Activated naive CD8-positive, alpha-beta T cell treated with anti-CD3 and anti-CD28 coated beads for 36 hours (primary cell): Measurements from ENCODE around the gene ZNF480. TPM values are rescaled to one million over a fixed set of nuclear protein-coding genes. Genes with fewer than 3 reads are reported as not detected.
"Not testable (repeated sequence)": the region's sequence is repeated elsewhere in the genome, so short reads cannot be mapped to it uniquely, and the experiment has no call there.

Experiments used
- DNase-seq: peaks from one replicate; pipeline ENCODE4 v3.0.0; 2021
- H3K27ac Mint-ChIP-seq: one replicate; pipeline ENCODE4 v1.8.0; 2022; ENCODE audit warnings: mild to moderate bottlenecking, moderate library complexity, mixed read lengths
- H3K27me3 Mint-ChIP-seq: one replicate; pipeline ENCODE4 v1.8.0; 2022; ENCODE audit warnings: mild to moderate bottlenecking, mixed read lengths
- H3K36me3 Mint-ChIP-seq: one replicate; pipeline ENCODE4 v1.8.0; 2021; ENCODE audit warnings: mild to moderate bottlenecking, mixed read lengths
- H3K4me1 Mint-ChIP-seq: one replicate; pipeline ENCODE4 v1.8.0; 2021; ENCODE audit warnings: mixed read lengths
- H3K4me3 Mint-ChIP-seq: one replicate; pipeline ENCODE4 v1.8.0; 2022; ENCODE audit warnings: mild to moderate bottlenecking, moderate library complexity, mixed read lengths
- H3K9me3 Mint-ChIP-seq: one replicate; pipeline ENCODE4 v1.8.0; 2022; ENCODE audit warnings: mixed read lengths
- total RNA-seq, 2 experiments: library from RNA; stranded (reverse); gene quantifications; one replicate each; pipeline ENCODE4 v1.2.3, GENCODE V29; 2021

The ZNF480 gene
- total RNA-seq, 2 experiments from 2014 or later, result 5.7 to 6.4 TPM

DNA sequence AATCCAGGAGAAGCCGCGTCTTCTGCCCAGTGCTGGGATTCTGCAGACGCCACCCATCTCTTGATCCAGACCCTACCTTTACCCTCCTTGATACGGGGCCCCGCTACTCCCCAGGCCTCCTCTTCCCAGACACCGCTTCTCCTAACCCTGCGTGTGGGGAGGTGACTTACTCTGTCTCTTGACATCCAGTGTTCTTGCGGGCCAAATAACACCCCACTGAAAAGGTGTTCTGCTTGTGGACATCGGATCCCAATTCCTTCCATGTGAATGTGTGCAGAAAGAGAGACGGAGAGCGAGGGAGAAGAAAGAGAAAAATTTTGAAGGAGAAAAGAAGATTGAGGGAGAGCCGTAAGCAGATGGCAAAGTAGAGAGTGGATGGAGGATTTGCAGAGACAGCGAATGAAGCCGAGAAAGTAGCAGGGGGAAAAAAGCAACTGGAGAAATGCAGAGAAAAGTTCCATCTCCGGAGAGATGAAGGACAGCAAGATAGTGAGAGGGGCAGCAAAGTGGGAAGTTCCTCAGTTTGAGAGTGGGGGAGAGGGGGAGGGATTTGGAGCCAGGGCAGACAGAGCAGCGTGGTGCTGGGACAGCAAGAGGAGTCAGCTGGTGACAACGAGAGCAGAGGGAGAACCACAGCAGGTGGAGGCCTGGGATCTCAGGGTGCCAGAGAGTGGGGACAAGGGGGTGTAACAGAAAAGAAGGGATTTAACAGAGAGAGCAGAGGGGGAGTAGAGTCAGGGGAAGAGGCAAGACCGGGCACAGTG lies 814 bp downstream of the ZNF480 start:
- DNase-seq, result no peak
- peaks cover 17% of the 10 kb centered on the region for H3K4me1 Mint-ChIP-seq
- peaks cover 54% of the 10 kb centered on the region for H3K9me3 Mint-ChIP-seq
- peak overlapping the region; percentile 86 for H3K4me3 Mint-ChIP-seq
- no peaks in the 10 kb centered on the region for H3K27me3 Mint-ChIP-seq
- H3K27ac Mint-ChIP-seq, result peak overlapping the region; percentile 92
- peaks cover 80% of the 10 kb centered on the region for H3K36me3 Mint-ChIP-seq

DNA sequence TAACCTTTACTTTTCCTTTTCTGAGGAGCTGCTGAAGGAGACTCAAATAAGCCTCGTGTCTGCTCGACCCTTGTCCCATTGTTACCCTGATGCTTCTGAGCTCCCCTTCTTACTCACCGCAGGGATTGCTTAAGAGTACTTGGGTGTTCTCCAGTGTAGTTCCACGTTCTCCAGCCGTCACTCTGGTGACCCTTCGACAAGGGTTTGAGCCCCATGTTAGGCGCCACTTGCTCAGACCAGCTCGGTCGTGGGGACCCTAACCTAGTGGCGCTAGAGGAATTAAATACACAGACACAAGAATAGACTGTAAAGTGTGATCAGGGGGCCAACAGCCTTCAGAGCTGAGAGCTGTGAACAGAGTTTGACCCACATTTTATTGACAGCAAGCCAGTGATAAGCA lies 10.3 kb downstream of the ZNF480 start:
- peaks cover 87% of the 10 kb centered on the region for H3K36me3 Mint-ChIP-seq
- no peaks in the 10 kb centered on the region for H3K27me3 Mint-ChIP-seq
- no peaks in the 10 kb centered on the region for H3K4me1 Mint-ChIP-seq
- H3K4me3 Mint-ChIP-seq, result no peak overlapping the region
- no peak for DNase-seq
- no peak overlapping the region for H3K27ac Mint-ChIP-seq
- peaks cover 53% of the 10 kb centered on the region for H3K9me3 Mint-ChIP-seq

DNA sequence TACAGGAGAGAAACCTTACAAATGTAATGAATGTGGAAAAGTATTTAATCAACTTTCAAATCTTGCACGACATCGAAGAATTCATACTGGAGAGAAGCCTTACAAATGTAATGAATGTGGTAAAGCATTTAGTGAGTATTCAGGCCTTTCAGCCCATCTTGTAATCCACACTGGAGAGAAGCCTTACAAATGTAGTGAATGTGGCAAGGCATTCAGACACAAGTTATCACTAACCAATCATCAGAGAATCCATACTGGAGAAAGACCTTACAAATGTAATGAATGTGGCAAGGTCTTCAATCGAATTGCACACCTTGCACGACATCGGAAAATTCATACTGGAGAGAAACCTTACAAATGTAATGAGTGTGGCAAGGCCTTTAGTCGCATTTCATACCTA lies 25.5 kb downstream of the ZNF480 start:
- no peaks in the 10 kb centered on the region for H3K27me3 Mint-ChIP-seq
- H3K4me1 Mint-ChIP-seq, result no peaks in the 10 kb centered on the region
- H3K4me3 Mint-ChIP-seq, result no peak overlapping the region
- peaks cover 74% of the 10 kb centered on the region for H3K36me3 Mint-ChIP-seq
- H3K9me3 Mint-ChIP-seq, result peaks cover 80% of the 10 kb centered on the region
- no peak for DNase-seq
- no peak overlapping the region for H3K27ac Mint-ChIP-seq

DNA sequence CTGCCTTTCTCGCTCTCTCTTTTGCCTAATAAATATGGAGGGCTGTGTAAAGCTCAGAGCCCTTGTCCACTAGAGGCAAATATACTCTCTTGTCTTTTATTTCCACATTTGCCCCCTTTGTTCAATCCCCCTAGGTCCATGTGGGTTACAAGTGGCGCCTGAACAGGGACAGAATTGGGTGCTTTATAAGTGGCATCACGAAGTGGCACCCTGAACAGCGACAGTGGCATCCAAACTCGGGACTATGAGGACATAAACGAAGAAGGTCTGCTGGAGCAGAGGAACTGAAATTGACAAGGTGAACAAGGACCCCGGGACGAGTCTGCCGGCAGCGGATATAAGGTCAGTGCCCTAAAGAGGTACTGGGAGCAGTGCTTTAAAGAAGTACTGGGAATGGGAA lies 34.8 kb downstream of the ZNF480 start:
- Mint-ChIP-seq H3K27ac (no peak overlapping the region), H3K9me3 (peaks cover 41% of the 10 kb centered on the region), H3K4me3 (no peak overlapping the region)

DNA sequence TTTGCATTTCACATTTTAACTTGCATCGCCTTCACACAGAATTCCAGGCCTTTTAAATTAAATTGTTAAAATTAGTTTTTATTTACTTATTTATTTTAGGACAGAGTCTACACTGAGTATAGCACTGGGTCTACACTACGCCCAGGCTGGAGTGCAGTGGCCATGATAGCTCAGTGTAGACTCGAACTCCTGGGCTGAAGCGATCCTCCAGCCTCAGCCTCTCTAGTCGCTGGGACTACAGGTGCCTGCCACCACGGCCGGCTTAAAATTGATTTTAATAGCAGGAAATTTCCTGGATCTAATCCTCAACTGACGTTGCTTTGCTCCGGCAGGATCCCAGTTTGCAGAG lies 38.8 kb downstream of the ZNF480 start:
- H3K4me1 Mint-ChIP-seq, result peaks cover 5% of the 10 kb centered on the region
- H3K4me3 Mint-ChIP-seq, result peak overlapping the region; percentile 88
- H3K27me3 Mint-ChIP-seq, result no peaks in the 10 kb centered on the region
- peak overlapping the region; percentile 97 for H3K27ac Mint-ChIP-seq
- H3K36me3 Mint-ChIP-seq, result peaks cover 45% of the 10 kb centered on the region
- peaks cover 28% of the 10 kb centered on the region for H3K9me3 Mint-ChIP-seq
- no peak for DNase-seq

More for the DNA sequence above, 34.8 kb downstream of the ZNF480 start:
- H3K36me3 Mint-ChIP-seq, result peaks cover 25% of the 10 kb centered on the region
- H3K4me1 Mint-ChIP-seq, result peaks cover 4% of the 10 kb centered on the region
- H3K27me3 Mint-ChIP-seq, result no peaks in the 10 kb centered on the region
- no peak for DNase-seq

DNA sequence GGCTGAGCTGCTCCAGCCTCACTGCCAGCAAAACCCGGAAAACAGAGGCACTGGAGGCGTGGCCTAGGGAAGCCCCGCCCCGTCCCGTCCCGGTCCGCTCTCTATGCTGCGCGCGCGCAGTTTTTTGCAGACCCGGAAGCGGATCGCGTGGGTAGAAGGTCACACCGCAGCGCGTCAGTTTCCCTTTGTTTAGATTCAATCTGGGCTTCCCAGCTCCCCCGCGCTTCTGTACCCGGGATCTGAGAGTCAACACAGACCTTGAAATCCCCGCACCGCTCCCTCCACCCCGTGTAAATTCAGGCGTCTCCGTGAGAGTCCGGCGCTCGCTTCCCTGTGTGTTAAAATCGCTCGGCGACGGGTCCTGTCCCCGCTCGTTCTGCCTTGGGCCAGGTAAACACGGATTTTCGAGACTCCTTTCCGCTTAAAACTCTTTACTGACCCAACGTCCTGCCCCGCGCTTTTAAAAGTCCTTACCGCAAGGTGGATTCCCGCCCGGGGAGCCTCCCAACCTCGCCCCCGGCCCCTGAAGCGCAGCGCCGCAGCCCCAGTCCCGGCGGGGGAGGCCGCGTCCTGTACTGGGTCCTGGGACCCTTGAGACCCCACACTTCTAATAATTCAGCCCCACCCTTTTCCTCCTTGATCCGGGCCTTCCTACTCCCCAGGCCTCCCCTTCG lies 39.3 kb downstream of the ZNF480 start, which contains the start of gene ZNF610:
TSS of gene ZNF610 (plus strand) at position 127 of the 674 bp plus-strand sequence. CDS start 12,930 bp downstream, outside the sequence.
- H3K4me1 Mint-ChIP-seq, result peaks cover 5% of the 10 kb centered on the region
- H3K4me3 Mint-ChIP-seq, result peak within 1 kb of the TSS; percentile 88
- H3K27ac Mint-ChIP-seq, result peak within 1 kb of the TSS; percentile 97
- peaks cover 24% of the 10 kb centered on the region for H3K9me3 Mint-ChIP-seq
- H3K36me3 Mint-ChIP-seq, result peaks cover 40% of the 10 kb centered on the region
- DNase-seq, result peak; percentile 91
- no peaks in the 10 kb centered on the region for H3K27me3 Mint-ChIP-seq

DNA sequence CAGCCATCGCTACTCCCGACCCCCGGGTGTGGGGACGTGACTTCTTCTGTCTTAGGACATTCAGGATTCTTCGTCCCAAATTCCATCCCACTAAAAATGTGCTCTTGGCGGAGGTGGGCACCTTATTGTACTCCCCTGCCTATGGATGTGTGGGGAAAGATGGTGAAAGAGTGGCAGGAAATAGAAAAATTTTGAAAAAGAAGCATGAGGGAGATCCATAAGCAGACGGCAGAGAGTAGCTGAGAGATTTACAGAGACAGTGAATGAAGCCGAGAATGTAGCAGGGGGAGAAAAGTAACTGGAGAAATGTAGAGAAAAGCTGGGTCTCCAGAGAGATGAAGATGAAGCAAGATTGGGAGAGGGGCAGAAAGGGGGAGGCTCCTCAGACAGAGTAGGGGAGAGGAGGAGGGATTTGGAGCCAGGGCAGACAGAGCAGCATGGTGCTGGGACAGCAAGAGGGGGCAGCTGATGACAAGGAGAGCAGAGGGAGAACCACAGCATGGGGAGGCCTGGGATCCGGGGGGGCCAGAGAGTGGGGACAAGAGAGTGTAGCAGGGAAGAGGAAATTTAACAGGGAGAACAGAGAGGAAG lies 39.9 kb downstream of the ZNF480 start:
- H3K27ac Mint-ChIP-seq, result peak overlapping the region; percentile 97
- DNase-seq, result no peak
- H3K36me3 Mint-ChIP-seq, result peaks cover 38% of the 10 kb centered on the region
- peaks cover 20% of the 10 kb centered on the region for H3K9me3 Mint-ChIP-seq
- H3K4me3 Mint-ChIP-seq, result peak overlapping the region; percentile 88
- no peaks in the 10 kb centered on the region for H3K27me3 Mint-ChIP-seq
- H3K4me1 Mint-ChIP-seq, result peaks cover 5% of the 10 kb centered on the region

DNA sequence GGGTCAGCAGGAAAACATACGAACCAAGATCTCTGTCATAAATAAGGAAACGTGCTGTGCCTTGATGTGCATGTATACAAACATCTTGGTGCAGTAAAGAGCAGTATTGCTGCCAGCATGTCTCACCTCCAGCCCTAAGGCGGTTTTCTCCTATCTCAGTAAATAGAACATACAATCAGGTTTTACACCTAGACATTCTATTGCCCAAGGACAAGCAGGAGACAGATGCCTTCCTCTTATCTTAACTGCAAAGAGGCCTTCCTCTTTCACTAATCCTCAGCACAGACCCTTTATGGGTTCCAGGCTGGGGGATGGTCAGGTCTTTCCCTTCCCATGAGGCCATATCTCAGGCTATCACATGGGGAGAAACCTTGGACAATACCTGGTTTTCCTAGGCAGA lies 42.1 kb downstream of the ZNF480 start:
- not testable (repeated sequence) for H3K9me3 Mint-ChIP-seq, H3K4me3 Mint-ChIP-seq, H3K27ac Mint-ChIP-seq, H3K27me3 Mint-ChIP-seq, H3K4me1 Mint-ChIP-seq, DNase-seq
- H3K36me3 Mint-ChIP-seq, result peaks cover 35% of the 10 kb centered on the region

DNA sequence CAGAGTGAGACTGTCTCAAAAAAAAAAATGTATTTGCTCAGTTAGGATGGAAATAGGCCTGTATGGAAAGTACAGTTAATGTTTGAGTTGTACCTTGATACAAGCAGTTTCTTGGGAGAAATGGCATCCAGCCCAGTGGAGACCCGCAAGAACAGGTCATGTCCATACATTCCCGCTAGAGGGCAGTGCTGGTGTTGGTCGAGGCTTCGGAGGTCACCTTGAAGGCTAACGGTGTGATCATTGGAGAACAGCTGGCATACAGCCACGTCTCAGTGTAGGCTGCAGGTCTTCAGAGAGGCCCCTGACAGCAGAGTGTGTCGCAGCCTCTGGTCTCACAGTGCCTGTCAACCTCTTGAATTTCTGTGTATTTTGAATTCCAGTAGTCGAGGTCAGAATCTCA lies 46.6 kb downstream of the ZNF480 start:
- peak; percentile 41 for DNase-seq
- Mint-ChIP-seq H3K27me3 (no peaks in the 10 kb centered on the region), H3K9me3 (peaks cover 2% of the 10 kb centered on the region), H3K4me3 (no peak overlapping the region), H3K4me1 (no peaks in the 10 kb centered on the region), H3K36me3 (peaks cover 25% of the 10 kb centered on the region), H3K27ac (no peak overlapping the region)

DNA sequence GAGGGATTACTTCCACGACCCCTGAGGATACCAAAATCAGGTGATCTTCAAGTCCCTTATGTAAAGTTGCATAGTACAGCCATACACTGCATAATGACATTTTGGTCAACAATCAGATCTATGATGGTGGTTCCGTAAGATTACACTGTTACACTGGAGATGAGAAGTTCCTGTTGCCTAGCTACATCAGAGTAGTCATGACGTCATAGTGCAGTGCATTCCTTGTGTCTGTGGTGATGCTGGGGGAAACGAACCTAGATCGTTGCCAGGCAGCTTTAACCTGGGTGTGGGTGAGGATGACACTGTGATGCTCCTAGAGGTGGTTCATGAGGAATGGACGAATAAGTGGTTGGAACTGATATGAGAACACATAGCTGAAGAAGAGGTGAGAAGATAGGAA lies 48.2 kb downstream of the ZNF480 start:
- H3K4me3 Mint-ChIP-seq, result no peak overlapping the region
- H3K27me3 Mint-ChIP-seq, result no peaks in the 10 kb centered on the region
- no peaks in the 10 kb centered on the region for H3K4me1 Mint-ChIP-seq
- H3K9me3 Mint-ChIP-seq, result peaks cover 5% of the 10 kb centered on the region
- no peak overlapping the region for H3K27ac Mint-ChIP-seq
- DNase-seq, result no peak
- peaks cover 30% of the 10 kb centered on the region for H3K36me3 Mint-ChIP-seq

DNA sequence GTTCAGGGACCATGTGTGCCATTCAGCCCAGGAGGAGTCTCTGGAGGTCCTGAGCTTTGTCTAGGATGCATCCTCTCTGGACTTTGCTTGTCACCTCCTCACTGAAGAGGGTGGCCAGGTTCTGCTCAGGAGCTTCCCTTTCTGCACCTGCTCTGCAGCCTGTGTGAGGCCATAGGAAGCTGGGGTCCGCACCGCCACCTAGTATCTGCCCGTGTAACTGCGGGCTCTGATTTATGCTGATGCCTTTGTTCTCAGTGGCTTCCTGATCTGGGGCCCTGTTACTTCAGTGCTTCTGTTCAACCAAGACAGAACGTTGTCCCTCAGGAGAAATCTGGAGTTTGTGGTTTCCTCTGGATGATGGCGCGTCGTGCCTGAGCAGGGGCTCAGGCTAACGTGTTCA lies 54.5 kb downstream of the ZNF480 start:
- no peak overlapping the region for H3K4me3 Mint-ChIP-seq
- peaks cover 71% of the 10 kb centered on the region for H3K36me3 Mint-ChIP-seq
- H3K4me1 Mint-ChIP-seq, result no peaks in the 10 kb centered on the region
- peak; percentile 3 for DNase-seq
- no peaks in the 10 kb centered on the region for H3K27me3 Mint-ChIP-seq
- H3K9me3 Mint-ChIP-seq, result peaks cover 35% of the 10 kb centered on the region
- no peak overlapping the region for H3K27ac Mint-ChIP-seq

DNA sequence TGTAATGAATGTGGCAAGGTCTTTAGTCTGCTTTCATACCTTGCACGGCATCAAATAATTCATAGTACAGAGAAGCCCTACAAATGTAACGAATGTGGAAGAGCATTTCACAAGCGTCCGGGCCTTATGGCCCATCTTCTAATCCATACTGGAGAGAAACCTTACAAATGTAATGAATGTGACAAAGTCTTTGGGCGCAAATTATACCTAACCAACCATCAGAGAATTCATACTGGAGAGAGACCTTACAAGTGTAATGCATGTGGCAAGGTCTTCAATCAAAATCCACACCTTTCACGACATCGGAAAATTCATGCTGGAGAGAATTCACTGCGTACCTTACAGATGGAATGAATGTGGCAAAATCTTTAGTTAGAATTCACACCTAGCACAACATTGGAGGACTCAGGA lies 69.5 kb downstream of the ZNF480 start:
- H3K27ac Mint-ChIP-seq, result no peak overlapping the region
- H3K9me3 Mint-ChIP-seq, result peaks cover 57% of the 10 kb centered on the region
- H3K4me3 Mint-ChIP-seq, result no peak overlapping the region
- H3K4me1 Mint-ChIP-seq, result peaks cover 9% of the 10 kb centered on the region
- DNase-seq, result no peak
- H3K27me3 Mint-ChIP-seq, result no peaks in the 10 kb centered on the region
- peaks cover 75% of the 10 kb centered on the region for H3K36me3 Mint-ChIP-seq

DNA sequence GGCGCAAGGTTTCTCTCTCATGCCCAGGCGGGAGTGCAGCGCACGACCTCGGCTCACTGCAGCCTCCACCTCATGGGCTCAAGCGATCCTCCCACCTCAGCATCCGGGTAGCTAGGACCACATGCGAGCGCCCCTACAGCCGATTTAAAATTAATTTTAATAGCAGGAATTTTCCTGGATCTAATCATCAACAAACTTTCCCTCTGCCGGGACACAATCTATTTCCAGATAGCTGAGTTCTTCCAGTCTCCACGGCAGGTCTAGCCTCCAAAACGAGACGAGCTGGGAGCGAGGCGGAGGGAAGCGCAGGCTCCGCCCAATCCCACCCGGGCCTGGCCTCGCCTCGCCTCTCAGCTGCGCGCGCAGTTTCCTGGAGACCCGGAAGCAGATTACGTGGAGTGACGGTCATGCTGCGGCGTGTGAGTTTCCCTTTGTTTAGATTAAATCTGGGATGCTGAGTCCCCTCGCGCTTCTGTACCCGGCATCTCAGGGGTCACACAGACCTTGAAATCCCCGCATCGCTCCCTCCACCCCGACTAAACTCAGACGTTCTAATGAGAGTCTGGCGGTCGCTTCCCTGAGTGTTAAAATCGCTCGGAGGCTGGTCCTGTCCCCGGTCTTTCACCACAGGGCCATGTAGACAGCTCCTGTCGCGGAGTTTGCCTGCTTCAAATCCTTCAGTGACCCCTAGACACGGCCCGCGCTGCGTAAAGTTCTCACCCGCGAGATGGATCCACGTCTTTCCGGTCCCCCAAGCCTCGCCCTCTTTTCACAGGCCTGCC lies 72.8 kb downstream of the ZNF480 start, which contains the start of gene ZNF880:
TSS of gene ZNF880 (plus strand) at position 365 of the 782 bp plus-strand sequence. CDS start at position 408, 43 bp downstream.
- Mint-ChIP-seq H3K36me3 (peaks cover 76% of the 10 kb centered on the region), H3K9me3 (peaks cover 53% of the 10 kb centered on the region), H3K4me1 (peaks cover 9% of the 10 kb centered on the region), H3K27me3 (no peaks in the 10 kb centered on the region), H3K4me3 (peak within 1 kb of the TSS; percentile 92), H3K27ac (peak within 1 kb of the TSS; percentile 98)
- peak; percentile 93 for DNase-seq

DNA sequence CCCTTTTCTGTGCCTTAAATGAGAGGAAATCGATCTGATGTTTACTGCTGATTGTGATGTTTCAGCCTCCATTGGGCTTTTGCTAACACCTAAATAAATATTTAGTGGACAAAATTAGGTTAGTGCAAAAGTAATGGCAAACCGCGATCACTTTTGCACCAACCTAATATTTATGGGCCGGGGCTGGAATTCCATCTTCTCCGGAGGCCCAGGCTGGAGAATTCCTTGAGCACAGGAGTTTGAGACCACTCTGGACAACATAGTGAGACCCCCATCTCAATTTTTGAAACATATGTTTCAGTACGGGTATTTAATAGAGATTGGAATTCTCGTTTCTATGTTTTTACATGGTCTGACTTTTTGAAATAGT lies 73.4 kb downstream of the ZNF480 start:
- peaks cover 9% of the 10 kb centered on the region for H3K4me1 Mint-ChIP-seq
- H3K27ac Mint-ChIP-seq, result peak overlapping the region; percentile 98
- peak overlapping the region; percentile 92 for H3K4me3 Mint-ChIP-seq
- no peak for DNase-seq
- H3K36me3 Mint-ChIP-seq, result peaks cover 78% of the 10 kb centered on the region
- H3K27me3 Mint-ChIP-seq, result no peaks in the 10 kb centered on the region
- peaks cover 54% of the 10 kb centered on the region for H3K9me3 Mint-ChIP-seq
